Measurements from ENCODE around the gene ULBP1. TPM values are rescaled to one million over a fixed set of nuclear protein-coding genes. Genes with fewer than 3 reads are reported as not detected.

The ULBP1 gene
- total and polyA plus RNA-seq, 7 donors: 0.09 to 0.55 TPM; not detected in 5

Other genes starting within 250 kb of the ULBP1 start
- 10 to 100 TPM; 23.8 to 31.6 (median 25.2) TPM for gene LATS1, start 245.8 kb upstream of the ULBP1 start, total RNA-seq
- gene LATS1, start 245.8 kb upstream of the ULBP1 start, polyA plus RNA-seq: 1 to 10 TPM; 3.6 to 8.0 (median 4.9) TPM
- gene NUP43, start 217.4 kb upstream of the ULBP1 start, total RNA-seq: 10 to 100 TPM; 18.3 to 56.3 (median 33.3) TPM
- gene NUP43, start 217.4 kb upstream of the ULBP1 start, polyA plus RNA-seq: 10 to 100 TPM in 1 of 3 donors, 1 to 10 TPM in 2; 3.0 to 13.0 (median 4.2) TPM
- gene PCMT1, start 214.2 kb upstream of the ULBP1 start, total RNA-seq: 100 to 1,000 TPM in 1 of 4 donors, 10 to 100 TPM in 3; 74.0 to 117 (median 96.0) TPM
- gene PCMT1, start 214.2 kb upstream of the ULBP1 start, polyA plus RNA-seq: 10 to 100 TPM; 33.0 to 64.4 (median 49.0) TPM
- gene LRP11, start 99.6 kb upstream of the ULBP1 start, total RNA-seq: 10 to 100 TPM; 17.2 to 71.7 (median 21.5) TPM
- gene LRP11, start 99.6 kb upstream of the ULBP1 start, polyA plus RNA-seq: 10 to 100 TPM in 1 of 3 donors, 1 to 10 TPM in 2; 2.4 to 11.7 (median 3.5) TPM
- under 1 TPM in 1 of 4 donors, not detected in 3; 0.33 TPM for gene RAET1E, start 65.8 kb upstream of the ULBP1 start, total RNA-seq
- under 1 TPM in 1 of 3 donors, not detected in 2; 0.15 TPM for gene RAET1E, start 65.8 kb upstream of the ULBP1 start, polyA plus RNA-seq
- gene RAET1G, start 40.8 kb upstream of the ULBP1 start, total RNA-seq: not detected
- under 1 TPM in 1 of 3 donors, not detected in 2; 0.23 TPM for gene RAET1G, start 40.8 kb upstream of the ULBP1 start, polyA plus RNA-seq
- gene ULBP2, start 21.9 kb upstream of the ULBP1 start, total RNA-seq: not detected
- under 1 TPM in 1 of 3 donors, not detected in 2; 0.34 TPM for gene ULBP2, start 21.9 kb upstream of the ULBP1 start, polyA plus RNA-seq
- gene RAET1L, start 61.6 kb downstream of the ULBP1 start, total RNA-seq: not detected
- gene RAET1L, start 61.6 kb downstream of the ULBP1 start, polyA plus RNA-seq: not detected
- gene ULBP3, start 105.2 kb downstream of the ULBP1 start, total RNA-seq: under 1 TPM in 1 of 4 donors, not detected in 3; 0.95 TPM
- 1 to 10 TPM in 1 of 3 donors, not detected in 2; 1.5 TPM for gene ULBP3, start 105.2 kb downstream of the ULBP1 start, polyA plus RNA-seq
- gene PPP1R14C, start 179.1 kb downstream of the ULBP1 start, total RNA-seq: under 1 TPM in 2 of 4 donors, not detected in 2; under 0.01 to 0.55 TPM
- gene PPP1R14C, start 179.1 kb downstream of the ULBP1 start, polyA plus RNA-seq: 10 to 100 TPM; 19.8 to 37.0 (median 21.3) TPM